Measurements from ENCODE around the gene FHOD3.

- TF ChIP-seq POLR2A (IDR thresholded peaks at IDR 0.05; ENCODE audit: low read depth) (no peak), EP300 (IDR thresholded peaks at IDR 0.05) (no peak), CTCF (IDR thresholded peaks at IDR 0.05) (no peak), POLR2AphosphoS5 (IDR thresholded peaks at IDR 0.05) (no peak)
These were observed 40.3 kb downstream of the FHOD3 start for GRCh38 chr18:36337679-36338402.

Measured in esophagus muscularis mucosa (tissue), 4 donors.